T-helper 22 cell (primary cell): ENCODE data around the gene CACNA1A.

Source experiments
- DNase-seq: peaks from one replicate; pipeline ENCODE4 v3.0.0-alpha.2; 2020; ENCODE audit warnings: low read depth

Gene CACNA1A

DNA sequence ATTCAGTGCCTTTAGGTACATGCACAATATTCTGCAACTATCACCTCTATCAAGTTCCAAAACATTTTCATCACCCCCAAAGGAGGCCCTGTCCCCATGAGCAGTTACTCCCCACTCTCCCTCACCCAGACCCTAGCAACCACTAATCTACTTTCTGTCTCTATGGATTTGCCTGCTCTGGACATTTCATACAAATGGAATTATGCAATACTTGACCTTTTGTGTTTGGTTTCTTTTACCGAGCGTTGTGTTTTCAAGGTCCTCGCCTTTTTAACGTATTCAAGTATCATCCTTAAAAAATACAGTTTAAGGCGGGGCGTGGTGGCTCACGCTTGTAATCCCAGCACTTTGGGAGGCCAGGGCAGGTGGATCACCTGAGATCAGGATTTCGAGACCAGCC is 196.4 kb downstream of the CACNA1A start:
- no peak for DNase-seq

DNA sequence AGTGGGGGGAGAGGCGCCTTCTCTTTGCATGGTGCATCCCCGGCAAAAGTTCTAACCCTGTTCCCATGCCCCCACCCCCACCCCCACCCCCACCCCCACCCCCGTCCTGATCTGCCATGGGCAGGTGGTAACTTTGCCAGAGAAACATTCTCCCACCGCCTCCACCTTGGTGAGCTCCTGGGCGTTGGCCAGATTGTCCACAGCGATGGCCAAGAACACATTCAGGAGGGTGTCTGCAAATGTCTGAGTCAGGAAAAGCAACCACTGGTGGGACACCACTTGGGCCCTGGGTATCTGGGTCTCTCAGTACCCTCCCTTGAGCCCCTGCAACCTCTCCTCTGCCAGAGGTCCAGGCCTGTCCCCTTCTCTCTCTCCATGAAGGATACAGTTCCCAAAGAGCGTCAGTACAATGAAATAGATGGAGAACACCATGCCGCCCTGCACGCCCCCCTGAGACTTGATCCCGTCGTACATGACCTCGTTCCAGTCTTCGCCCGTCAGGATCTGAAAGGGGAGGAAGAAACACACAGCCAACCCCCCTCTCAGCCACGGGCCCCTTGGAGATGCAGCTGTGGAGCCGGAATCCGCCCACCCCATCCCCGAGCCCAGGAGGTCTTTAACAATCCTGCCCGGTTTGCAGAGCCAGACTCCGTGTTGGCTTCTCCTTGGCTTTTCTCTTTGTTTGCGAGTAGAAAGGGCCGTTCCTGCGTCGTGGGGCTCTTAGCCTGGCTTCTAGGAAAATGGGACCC is 202.7 kb downstream of the CACNA1A start:
- no peak for DNase-seq

DNA sequence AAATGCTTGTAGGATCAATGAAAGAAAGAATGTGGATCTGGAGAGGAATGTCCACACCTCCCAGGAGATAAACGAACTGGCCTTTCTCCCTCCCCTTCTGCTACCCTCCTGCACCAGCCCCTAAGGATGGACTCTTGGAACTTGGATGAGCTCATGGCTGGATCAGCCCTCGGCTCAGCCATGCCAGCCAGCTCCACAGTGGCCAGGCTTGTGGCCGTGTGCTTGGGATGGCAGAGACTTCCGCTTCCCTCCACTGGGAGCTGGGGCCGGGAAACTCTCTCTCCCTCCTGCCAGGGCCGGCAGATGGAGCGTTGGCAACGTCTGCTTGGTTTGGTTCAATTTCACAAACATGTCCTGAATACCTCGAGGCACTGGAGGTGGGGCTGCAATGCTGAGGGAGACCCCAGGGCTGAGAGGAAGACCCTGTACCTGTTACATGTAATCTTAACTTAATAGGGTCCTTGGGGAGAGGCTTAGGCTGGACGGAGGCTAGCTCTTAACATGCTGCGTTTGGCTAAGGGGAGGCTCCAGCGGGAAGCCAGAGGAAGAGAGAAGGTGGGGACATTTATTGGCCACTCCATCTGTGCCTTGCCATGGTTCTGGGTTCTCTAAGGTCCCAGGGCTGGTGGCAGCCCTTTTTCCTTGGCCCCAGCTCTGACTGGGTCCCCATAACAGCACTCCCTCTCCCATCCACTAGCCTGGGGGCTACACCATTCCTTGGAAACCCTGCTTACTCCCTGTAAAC is 203.6 kb downstream of the CACNA1A start:
- no peak for DNase-seq

DNA sequence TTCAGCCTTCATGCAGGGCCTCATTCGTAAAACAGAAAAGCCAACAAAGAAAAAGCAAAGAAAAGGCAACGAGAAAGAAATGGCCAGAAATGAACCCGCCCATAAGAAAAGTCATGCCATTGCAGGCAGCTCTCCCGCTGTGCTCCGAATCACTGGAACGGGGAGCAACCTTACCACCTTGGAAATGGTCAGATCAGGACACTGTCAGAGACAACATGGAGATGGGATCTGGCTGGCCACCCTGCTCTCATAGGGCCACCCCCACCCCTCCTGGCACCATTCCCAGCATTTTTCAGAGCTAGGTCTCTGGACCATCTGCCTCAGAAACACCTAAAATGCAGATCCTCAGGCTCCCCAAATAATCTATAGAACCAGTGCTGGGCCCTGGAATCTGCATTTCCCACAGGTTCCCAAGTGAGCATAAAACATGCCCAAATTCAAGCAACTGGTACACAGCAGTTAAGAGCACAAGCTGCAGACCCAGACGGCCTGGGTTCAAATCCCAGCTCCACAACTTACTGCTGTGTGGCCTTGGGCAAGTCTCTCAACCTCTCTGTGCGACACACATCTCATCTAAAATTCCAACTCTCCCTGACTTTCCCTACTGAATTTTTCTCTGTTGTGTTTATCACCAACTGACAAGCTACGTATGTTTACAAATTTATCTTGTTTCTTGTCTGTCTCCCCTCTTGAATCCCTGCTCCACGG is 204.5 kb downstream of the CACNA1A start:
- DNase-seq, result no peak

DNA sequence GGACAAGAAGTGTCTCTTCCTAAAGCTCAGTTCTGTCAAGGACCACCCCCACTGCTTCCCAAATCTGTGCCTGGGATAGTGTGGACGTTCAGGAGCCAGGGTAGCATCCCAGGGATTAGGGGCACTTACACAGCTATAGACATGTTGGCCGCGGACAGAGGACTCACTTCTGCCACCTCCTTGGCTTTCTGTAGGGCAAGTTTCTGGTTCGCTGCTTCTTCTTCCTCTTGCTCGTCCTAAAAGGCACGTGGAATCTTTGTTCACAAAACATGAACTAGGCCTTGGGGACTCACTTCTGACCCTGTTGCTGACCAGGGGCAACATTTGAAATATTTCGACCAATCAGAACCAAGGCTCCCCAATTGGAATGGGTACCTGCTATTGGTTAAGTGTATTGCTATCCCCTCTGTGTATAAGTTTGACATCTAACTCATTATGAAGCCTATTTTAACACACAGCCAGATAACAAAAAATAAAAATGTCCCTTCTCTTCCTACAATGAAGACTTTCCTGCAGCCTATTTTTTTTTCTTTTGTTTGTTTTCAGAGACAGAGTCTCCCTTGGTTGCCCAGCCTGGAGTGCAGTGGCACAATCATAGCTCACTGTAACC is 205.8 kb downstream of the CACNA1A start:
- no peak for DNase-seq

DNA sequence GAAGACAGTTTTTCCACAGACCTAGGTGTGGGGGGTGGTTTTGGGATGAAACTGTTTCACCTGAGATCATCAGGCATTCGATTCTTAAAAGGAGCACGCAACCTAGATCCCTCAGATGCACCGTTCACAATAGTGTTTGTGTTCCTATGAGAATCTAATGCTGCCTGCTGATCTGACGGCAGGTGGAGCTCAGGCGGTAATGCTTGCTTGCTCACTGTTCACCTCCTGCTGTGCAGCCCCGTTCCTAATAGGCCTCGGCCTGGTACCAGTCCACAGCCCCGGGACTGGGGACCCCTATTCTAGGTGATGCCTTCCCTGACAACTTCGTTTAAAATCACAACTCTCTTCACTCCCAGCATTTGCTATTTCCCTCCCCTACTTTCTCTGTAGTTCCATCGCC is 206.4 kb downstream of the CACNA1A start:
- DNase-seq, result no peak

DNA sequence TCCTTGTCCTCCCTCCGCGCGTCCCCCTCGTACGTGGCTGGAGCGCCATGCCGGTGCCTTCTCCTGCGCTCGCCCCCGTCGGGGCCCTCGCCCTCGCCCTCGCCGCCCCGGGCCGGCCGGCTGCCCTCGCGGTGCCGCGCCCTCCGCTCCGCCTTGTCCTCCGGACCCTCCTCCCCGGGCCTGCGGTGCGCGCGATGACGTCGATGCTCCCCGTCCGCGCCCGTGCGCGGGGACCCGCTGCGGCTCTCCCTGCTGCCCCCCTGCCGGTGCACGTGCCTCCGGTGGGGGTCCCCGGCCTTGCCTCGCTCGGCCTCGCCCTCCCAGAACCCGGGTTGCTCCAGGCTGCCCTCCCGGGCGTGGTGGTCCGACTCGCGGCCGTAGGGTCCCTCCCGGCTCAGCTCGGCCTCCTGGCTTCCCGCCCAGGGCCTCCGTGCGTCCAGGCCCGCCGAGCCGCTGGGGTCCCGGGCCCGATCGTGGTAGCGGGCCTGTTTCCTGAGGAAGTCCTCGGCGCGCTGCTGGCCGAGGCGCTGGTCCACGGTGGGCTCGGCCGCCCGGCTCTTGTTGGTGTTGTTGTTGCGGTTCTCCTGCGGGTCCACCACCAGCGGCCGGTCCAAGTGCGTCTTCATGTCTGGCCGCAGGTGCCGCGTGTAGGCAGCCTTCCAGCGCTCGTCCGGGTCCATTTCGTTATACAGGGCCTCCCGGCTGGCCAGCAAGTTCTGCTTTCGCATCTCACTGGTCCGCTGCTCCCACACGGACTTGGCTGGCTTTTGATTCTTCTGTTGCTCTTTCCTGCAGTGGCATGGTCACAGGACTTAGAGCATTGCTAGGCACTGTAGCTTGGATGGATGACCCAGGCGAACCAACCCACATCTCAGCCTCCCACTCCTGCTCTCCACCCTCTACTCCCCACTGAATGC is 207.5 kb downstream of the CACNA1A start:
- no peak for DNase-seq

DNA sequence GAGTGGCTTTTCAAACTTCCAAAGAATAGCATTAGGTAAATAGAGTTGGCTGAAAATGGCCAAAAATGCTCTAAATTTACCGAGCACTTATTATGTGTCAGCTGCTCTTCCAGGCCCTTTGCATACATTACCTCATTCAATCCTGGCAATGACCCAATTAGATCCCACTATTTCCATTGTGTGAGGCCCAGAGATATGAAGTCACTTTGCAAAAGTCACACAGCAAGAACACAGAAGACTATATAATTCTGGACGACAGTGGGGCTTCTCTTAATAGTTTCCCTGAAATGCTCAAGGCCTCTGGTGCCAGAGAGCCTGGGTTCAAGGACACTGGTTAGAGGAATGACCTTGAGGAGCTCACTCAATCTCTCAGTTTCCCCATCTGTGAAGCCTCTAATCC is 209.3 kb downstream of the CACNA1A start:
- DNase-seq, result no peak

DNA sequence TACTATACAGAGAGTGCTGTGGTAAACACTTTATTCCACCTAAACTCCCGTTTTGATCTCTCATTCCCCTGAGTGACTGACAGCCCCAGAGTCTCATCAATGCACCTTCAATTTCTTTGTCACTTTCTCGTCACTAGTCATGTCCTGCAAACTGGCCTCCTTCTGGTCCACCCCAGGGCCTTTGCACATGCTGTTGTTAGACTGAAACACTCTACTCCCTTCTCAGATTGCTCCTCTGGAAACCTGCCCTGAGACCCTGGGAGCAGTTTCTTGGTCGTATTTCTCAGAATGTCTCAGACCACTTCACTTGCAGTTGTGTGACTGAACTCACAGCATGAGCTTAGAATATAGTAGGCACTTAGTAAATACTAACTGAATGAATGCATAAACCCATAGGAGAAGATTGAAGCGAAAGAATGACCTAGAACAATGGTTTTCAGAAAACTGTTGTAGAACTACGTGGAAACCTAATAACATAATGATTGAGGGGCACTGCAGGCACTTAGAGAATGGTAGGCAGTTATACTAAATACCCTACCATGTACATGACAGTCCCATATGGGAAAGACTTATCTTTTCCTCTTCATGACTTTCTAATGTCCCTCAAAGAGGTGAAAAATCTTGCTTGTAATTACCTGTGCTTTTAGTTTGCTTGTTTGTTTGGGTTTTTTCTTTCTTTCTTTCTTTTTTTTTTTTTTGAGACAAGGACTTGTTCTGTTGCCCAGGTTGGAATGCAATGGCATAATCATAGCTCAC is 211.3 kb downstream of the CACNA1A start:
- no peak for DNase-seq

DNA sequence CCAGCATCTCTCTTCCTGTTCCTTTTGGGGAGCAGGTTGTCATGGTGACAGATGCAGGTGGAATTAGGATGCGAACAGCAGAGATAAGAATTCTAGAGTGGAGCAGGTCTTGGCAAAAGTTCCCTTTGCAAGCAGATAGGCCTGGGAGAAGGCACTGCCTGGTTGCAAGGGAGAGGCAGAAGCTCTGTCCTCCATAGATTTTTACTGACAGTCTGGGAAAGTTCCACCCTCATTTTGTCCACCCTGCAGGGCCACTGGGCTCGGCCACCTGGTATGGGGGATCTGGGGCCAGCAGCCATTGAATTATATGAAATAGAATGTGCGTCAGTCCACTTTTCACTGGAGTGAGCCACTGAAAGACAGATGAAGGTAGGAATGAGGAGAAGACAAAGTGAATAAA is 214.4 kb downstream of the CACNA1A start:
- DNase-seq, result no peak

DNA sequence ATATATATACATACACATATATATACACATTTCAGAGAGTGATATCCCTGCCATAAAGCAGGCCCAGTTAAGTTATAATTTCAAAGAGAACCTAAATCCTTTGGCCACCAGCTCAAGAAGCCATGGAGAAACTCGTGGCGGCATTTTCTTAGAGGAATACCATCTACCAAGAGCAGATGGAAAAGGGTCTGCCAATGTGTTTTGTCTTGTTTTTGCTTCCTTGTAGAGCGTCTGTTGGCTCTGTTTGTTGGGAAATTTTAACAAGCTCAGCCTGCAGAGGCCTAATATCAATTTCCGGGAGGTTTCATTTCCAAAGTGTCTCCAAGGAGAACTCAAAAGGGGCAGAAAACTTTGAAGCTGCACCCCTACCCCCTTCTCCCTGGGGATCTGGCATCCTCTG is 215.5 kb downstream of the CACNA1A start:
- DNase-seq, result no peak

DNA sequence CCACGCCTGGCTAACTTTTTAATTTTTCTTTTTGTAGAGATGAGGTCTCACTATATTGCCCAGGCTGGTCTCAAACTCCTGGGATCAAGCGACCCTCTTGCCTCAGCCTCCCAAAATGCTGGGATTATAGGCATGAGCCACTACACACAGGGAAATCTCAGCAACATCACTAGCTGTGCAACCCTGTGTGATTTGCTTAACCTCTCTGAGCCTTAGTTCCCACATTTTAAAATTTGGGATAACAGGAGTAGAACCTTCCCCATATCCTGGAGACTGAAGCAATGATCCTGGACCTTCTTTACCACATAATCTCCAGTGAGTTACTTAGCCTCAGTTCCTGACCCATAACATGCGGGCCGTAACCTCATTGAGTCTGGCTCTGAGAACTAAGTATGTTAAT is 217.0 kb downstream of the CACNA1A start:
- DNase-seq, result no peak

DNA sequence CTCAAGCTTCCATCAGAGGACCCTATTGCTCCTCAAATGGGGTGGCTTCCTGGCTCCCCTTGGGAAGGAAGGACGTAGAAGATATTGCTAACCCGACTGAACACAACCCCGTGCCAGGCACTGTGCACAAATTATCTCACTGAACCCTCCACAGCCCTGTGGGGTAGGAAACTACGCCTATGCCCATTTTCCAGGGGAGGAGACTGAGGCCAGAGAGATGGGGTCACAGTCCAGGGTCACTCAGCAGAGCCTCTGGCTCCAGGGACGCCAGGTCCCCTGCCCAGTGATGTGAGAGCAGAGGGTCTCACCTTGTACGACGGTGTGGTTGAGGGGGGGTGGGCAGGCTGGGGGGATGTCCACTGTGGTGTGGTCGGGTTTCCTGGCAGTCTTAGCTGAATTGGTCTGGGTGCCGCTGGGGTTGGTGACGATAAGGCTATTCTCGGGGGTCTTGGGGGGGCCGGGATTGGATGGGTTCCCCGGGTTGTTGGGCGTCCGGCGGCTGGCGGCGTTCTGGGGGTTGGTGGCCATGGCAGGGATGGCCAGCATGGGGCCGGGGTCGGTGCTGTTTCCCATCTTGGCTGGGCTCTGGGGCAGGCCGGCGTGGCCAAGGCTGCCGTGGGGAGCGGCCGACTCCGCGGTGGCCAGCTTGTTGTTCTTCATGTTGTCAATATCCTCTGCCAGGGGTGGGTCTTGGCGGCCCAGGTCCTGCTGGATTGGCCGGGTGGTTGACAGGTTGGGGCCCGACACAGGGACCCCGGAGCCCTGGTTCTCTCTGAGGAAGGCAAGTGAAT is 219.9 kb downstream of the CACNA1A start:
- no peak for DNase-seq

DNA sequence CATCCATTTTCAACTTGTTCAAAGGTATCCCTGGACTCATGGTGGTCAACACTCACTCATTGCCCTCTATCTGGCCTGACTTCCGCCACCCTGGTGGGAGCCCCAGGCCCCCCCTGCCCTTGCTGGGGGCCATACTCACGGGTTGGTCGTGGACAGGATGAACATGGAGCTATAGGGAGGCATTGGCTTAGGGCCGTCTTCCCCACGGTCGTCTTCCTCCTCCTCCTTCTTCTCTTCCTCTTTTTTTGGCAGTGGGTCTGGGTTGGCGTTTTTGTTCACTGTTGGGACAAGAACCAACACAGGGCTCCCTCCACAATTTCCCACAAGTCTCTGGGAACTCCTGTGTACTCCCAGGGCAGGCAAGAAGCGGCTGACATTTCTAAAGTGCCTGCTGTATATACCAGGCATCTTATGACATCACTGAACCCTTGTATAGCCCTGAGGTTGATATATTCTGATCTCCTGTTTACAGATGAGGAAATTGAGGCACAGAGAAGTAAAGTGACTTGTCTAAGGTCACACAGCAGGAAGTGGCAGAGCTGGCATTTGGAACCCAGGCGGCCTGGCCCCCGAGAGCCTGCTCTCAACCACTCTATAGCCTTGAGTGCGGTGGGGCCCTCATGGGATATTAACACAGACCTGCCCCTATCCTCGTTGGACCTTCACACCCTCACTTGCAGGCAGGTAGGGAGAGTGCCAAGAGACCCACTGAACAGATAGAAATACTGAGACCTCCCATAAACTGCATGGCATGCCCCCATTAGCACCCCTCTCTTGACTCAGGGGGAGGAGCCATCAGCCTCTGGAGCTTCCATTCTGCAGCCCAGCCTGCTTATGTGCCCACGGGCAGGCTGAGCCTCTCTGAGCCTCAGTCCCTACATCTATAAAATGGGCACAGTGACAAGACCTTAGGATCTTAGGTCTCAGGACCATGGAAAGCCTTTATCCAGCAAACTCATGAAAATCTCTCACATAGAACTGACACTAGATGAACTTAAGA is 221.1 kb downstream of the CACNA1A start:
- no peak for DNase-seq

DNA sequence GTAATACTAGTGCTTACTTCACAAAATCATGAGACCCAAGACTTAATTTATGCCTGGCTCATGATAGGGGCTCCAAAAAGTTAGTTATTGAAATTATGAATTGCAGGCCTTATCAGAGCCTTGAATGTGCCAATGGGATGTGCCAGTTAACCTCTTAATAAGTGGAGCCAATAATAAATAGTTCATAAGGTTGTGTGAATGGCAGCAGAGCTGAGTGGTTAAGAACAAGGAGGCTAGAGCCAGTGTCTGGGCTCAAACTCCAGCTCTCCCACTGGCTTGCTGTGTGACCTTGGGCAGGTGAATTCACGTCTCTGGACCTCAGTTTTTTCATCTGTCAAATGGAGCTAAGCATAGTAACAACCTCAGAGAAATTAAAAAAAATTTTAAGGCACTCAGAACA is 222.4 kb downstream of the CACNA1A start:
- DNase-seq, result no peak

DNA sequence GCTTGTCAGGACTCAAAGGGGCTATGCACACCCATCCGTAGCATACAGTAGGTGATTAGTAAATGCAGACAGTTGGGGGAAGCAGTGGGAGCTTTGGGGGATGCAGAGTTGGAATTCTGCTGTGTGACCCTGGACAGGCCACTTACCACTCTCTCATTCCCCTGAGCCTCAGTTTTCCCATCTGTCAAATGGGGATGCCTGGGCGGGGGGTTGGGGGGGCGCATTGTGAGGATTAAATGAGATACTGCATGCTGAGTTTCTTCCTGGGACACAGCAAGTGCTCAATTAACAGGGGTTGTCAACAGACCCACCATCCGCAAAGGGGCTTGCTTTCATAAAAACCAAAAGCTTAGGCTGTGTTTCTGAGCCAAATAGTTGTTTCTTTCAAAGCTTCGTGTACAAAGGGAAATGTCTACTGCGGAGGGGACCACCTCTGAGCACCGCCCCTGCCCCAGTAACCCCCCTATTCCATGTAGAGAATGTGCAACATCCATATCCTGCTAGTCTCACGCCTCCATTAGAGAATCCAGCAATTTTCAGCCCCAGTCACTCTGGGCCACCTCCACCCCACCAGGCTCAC is 223.7 kb downstream of the CACNA1A start:
- no peak for DNase-seq

DNA sequence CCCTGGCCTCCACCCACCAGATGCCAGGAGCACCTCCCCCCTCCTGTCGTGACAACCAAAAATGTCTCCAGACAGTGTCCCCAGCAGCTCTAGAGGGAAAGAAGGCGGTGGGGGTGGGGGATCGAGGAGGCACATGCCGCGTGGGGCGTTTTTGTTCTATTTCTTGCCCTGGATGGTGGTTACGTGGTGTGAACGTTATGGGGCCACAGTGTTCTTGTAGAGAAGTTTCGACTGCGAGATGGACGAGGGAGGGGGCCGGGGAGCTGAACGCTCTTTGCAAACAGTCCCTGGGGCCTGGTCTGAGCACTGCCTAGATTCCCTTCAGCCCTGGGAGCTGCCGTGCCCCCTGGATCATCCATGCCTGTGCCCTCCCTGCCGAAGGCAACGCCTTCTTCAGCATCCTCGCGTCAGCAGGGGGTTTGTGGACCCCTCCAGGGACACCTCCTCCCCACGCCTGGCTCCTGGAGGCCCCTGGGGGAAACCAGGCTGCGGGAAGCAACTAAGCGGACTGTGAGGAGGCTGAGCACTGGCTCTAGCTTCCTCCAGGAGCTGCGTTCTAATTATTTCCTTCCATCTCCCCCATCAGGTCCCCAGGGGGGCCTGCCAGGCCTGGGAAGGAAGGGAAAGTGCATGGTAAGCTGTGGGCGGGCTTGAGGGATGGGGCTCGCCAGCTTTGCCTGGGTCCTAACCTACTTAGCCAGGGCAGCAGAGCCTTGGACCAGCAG is 224.6 kb downstream of the CACNA1A start:
- DNase-seq, result no peak
